ENCODE measurements around the gene CD209. TPM values are rescaled to one million over a fixed set of nuclear protein-coding genes. Genes with fewer than 3 reads are reported as not detected.
"Not testable (repeated sequence)": the region's sequence is repeated elsewhere in the genome, so short reads cannot be mapped to it uniquely, and the experiment has no call there.

The CD209 gene
- total and polyA plus RNA-seq, 2 of the 8 experiments (the other 6 are each of a cell fraction or from before 2014, with no cell fraction given): 0.05 to 0.22 TPM

DNA sequence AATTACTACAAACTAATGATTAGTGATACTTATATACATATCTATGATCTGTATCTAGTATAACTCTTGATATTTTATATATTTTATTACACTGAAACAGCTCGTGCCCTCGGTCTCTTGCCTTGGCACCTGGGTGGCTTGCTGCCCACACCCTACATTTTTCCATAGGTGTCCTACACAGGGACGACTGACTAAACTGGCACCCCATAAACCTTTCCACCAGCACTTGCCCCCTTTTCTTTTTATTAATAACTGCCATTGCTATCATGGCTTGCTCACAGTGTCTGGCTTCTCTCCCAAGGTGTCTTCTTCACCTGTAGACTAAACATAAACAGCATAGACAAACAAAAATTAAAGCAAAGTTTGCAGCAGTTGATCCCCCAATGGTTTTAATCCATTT, 46.2 kb upstream of the CD209 start (continued):
- TF ChIP-seq, protein P1, sequence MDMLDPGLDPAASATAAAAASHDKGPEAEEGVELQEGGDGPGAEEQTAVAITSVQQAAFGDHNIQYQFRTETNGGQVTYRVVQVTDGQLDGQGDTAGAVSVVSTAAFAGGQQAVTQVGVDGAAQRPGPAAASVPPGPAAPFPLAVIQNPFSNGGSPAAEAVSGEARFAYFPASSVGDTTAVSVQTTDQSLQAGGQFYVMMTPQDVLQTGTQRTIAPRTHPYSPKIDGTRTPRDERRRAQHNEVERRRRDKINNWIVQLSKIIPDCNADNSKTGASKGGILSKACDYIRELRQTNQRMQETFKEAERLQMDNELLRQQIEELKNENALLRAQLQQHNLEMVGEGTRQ (IDR thresholded peaks at IDR 0.05; ENCODE audit: low read length): no peak
- TF ChIP-seq JUN (IDR thresholded peaks at IDR 0.05; ENCODE audit: low read depth, low read length) (no peak), TEAD4 (IDR thresholded peaks at IDR 0.05; ENCODE audit: low read depth, low read length) (no peak), ASH2L (IDR thresholded peaks at IDR 0.05; ENCODE audit: low read length) (no peak)
- TF ChIP-seq, protein P2, sequence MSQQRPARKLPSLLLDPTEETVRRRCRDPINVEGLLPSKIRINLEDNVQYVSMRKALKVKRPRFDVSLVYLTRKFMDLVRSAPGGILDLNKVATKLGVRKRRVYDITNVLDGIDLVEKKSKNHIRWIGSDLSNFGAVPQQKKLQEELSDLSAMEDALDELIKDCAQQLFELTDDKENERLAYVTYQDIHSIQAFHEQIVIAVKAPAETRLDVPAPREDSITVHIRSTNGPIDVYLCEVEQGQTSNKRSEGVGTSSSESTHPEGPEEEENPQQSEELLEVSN (IDR thresholded peaks at IDR 0.05): no peak

GRCh38 chr19:7792701-7793100, 45.4 kb upstream of the CD209 start:
- not testable (repeated sequence) for H3K56ac ChIP-seq (replicated peaks; ENCODE audit: insufficient read length, low read depth, low read length); H3K18ac ChIP-seq (ENCODE audit: extremely low read depth, low read length); FAIRE-seq; H2BK15ac ChIP-seq (ENCODE audit: low read length); H3K36me3 ChIP-seq (ENCODE audit: control insufficient read depth in 2 of 4, insufficient read depth in 4 of 4, low read length in 3 of 4); H3K4ac ChIP-seq (replicated peaks; ENCODE audit: insufficient read length, low read depth, low read length); H2AFZ ChIP-seq (ENCODE audit: low read length); H3K27ac ChIP-seq (ENCODE audit: low read depth, low read length); H3K23ac ChIP-seq (ENCODE audit: insufficient read length); H3K4me2 ChIP-seq (ENCODE audit: insufficient read depth in 1 of 2, low read depth in 2 of 2, low read length in 2 of 2); H3K14ac ChIP-seq (ENCODE audit: insufficient read length); H4K91ac ChIP-seq (replicated peaks; ENCODE audit: insufficient read length, low read length); H3K79me1 ChIP-seq (ENCODE audit: low read depth, low read length); H2AK5ac ChIP-seq (ENCODE audit: low read depth, low read length); H4K5ac ChIP-seq (ENCODE audit: insufficient read length, low read depth, low read length); H4K8ac ChIP-seq (ENCODE audit: extremely low read depth, insufficient read depth, low read length); H2BK120ac ChIP-seq (replicated peaks; ENCODE audit: low read depth, low read length); H2BK5ac ChIP-seq (ENCODE audit: low read depth, low read length); H3K79me2 ChIP-seq (ENCODE audit: control insufficient read depth in 1 of 2, insufficient read depth in 2 of 2, low read length in 2 of 2); H3K9me3 ChIP-seq (ENCODE audit: insufficient read depth in 2 of 2, low read depth in 1 of 2, low read length in 1 of 2); H2BK12ac ChIP-seq (ENCODE audit: low read depth, low read length); DNase-seq (ENCODE audit: low read depth in 1 of 2, low spot score in 2 of 2); H3K4me3 ChIP-seq (ENCODE audit: extremely low read depth in 1 of 4, insufficient read depth in 2 of 4, low read depth in 3 of 4, low read length in 4 of 4); H2BK20ac ChIP-seq (ENCODE audit: low read length); H4K20me1 ChIP-seq (replicated peaks in 1 of 2; ENCODE audit: control insufficient read depth in 1 of 2, insufficient read depth in 2 of 2, low read length in 2 of 2); H3K9ac ChIP-seq (replicated peaks in 1 of 4; ENCODE audit: extremely low read depth in 1 of 4, low read depth in 3 of 4, low read length in 3 of 4)
- Histone ChIP-seq H3K27me3 (replicated peaks in 1 of 4; ENCODE audit: control insufficient read depth in 3 of 4, extremely low read depth in 1 of 4, insufficient read depth in 3 of 4, low read length in 3 of 4) (peaks cover 12 to 25% (median 21%) of the 10 kb centered on the region in 4 experiments), H3K4me1 (replicated peaks in 1 of 4; ENCODE audit: control insufficient read depth in 3 of 4, insufficient read depth in 4 of 4, low read length in 3 of 4) (peaks cover 0 to 11% (median 8%) of the 10 kb centered on the region in 4 experiments; a peak in 6 of 7 replicates), H3K23me2 (ENCODE audit: low read depth, low read length) (peaks cover 15% of the 10 kb centered on the region)
- ChIA-PET CTCF (ENCODE audit: partially characterized antibody) (interaction anchor here (0.6 kb wide), 3 partner anchors 21 to 127 kb away, joined by 3 read pairs; no protein-coding TSS in a partner anchor), POLR2A (ENCODE audit: partially characterized antibody) (interaction anchor here (0.6 to 1.2 kb wide), 3 partner anchors 21 to 249 kb away, joined by 3 read pairs; partner anchors contain the start of genes PET100 and XAB2)
- 90% methylated on average over 7 of the region's 7 CpGs; no CpG with 5 or more reads in 1 of the 2 experiments for WGBS, 2 experiments (ENCODE audit: extremely low coverage in 1 of 2, insufficient coverage in 1 of 2, insufficient read length in 1 of 2, insufficient replicate concordance in 2 of 2, low coverage in 1 of 2, low lambda C conversion rate in 2 of 2, missing lambda C conversion rate in 1 of 2)

All from H1 (cell line).